Sigmoid colon (tissue), 7 donors: ENCODE results near the gene STX18. TPM values are rescaled to one million over a fixed set of nuclear protein-coding genes. Genes with fewer than 3 reads are reported as not detected.

ENCODE experiments used
- DNase-seq: peaks from one replicate; pipeline ENCODE4 v3.0.0-alpha.2; 2019
- H3K27ac ChIP-seq, 4 donors: fragments of 200-600 bp; sonication (generic); one replicate each; pipeline ENCODE4 v1.5.1; 2016 to 2019; ENCODE audit warnings: mild to moderate bottlenecking in 1 of 4
- H3K27me3 ChIP-seq, 3 donors: fragments of 200-600 bp; sonication (generic); one replicate each; pipeline ENCODE4 v1.5.1; 2019; ENCODE audit warnings: mild to moderate bottlenecking in 1 of 3
- H3K36me3 ChIP-seq, 4 donors: fragments of 200-600 bp; sonication (generic); one replicate each; pipeline ENCODE4 v1.5.1; 2016 to 2019
- H3K4me1 ChIP-seq, 4 donors: fragments of 200-600 bp; sonication (generic); one replicate each; pipeline ENCODE4 v1.5.1; 2017 to 2019
- H3K4me3 ChIP-seq, 4 donors: fragments of 200-600 bp; sonication (generic); one replicate each; pipeline ENCODE4 v1.5.1; 2017 to 2019; ENCODE audit warnings: mild to moderate bottlenecking in 2 of 4, moderate library complexity in 1 of 4
- H3K9me3 ChIP-seq, 4 donors: fragments of 200-600 bp in 3 of 4; sonication (generic) in 3 of 4; one replicate each; pipeline versions ENCODE4 v1.5.1 to v1.6.1; 2013 to 2019
- EP300 ChIP-seq, 4 donors: sonication (generic); formaldehyde crosslinking; IDR thresholded peaks; one replicate each; pipeline ENCODE4 v1.6.1; 2017; ENCODE audit warnings: antibody characterized with exemption in 4 of 4
- POLR2A ChIP-seq, 2 donors: fragments of 450-650 bp; IDR thresholded peaks; one replicate each; pipeline ENCODE4 v1.6.1; 2016; ENCODE audit warnings: antibody characterized with exemption in 2 of 2, mild to moderate bottlenecking in 2 of 2, moderate library complexity in 2 of 2
- POLR2AphosphoS5 ChIP-seq, 4 donors: sonication (generic); formaldehyde crosslinking; IDR thresholded peaks; one replicate each; pipeline ENCODE4 v1.6.1; 2017; ENCODE audit warnings: antibody characterized with exemption in 4 of 4
- WGBS, 2 donors: extraction: QIAGEN DNeasy Blood & Tissue Kit; methylation state at CpG; one replicate each; pipeline ENCODE4 v1.1.7; 2013; 5-methylcytosine and 5-hydroxymethylcytosine counted together
- intact Hi-C: fragments of 100-400 bp; cut with DNase I; formaldehyde crosslinking; loops from one replicate; pipeline ENCODE4 v1.15.1; 2023
- polyA plus RNA-seq, 3 donors: library from polyadenylated mRNA; stranded (reverse); fragments of 200-250 nt; gene quantifications; one replicate each; pipeline ENCODE4 v1.2.3, GENCODE V29; 2013
- total RNA-seq, 4 donors: library from RNA; depleted of rRNA; stranded (reverse); fragments of >200 nt; gene quantifications; one replicate each; pipeline ENCODE4 v1.1.0, GENCODE V29; 2016
- TF ChIP-seq, protein P1 (sequence below), 4 experiments: fragments of 450-650 bp in 3 of 4; fragments of 200-600 bp in 1 of 4; IDR thresholded peaks; one replicate each; pipeline ENCODE4 v1.5.1; 2016 to 2019; ENCODE audit warnings: antibody characterized with exemption in 4 of 4, mild to moderate bottlenecking in 3 of 4, moderate library complexity in 2 of 4
- donor health status: healthy with polysubstance abuse.
- donor health status: Bipolar disorder and iron deficiency.
- donor health status: healthy.

STX18 gene
- total and polyA plus RNA-seq, 7 donors, result 23.5 to 45.1 (median 26.3) TPM

DNA sequence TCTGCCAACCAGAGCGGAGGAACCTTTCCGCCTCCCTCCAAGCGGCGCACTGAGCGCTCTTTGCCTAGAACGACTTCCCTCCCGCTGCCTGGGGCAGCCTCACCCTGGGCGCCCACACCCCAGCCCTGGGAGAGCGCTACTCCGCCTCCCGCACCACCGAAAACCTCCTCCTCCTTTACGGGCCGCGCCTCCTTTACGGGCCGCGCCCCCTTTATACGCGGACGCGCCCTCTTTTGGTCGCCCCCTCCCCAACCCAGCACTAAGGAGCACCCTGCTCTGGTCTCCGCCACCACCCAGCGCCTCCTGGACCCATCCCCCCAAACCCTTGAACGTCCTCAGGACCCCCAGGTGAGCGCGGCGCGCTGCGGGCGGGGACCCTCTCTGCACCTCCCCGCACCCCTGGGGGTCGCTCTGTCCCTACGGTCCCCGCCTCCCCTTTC is 155.5 kb downstream of the STX18 start:
- TF ChIP-seq POLR2AphosphoS5 (IDR thresholded peaks at IDR 0.05) (no peak), EP300 (IDR thresholded peaks at IDR 0.05) (no peak), POLR2A (IDR thresholded peaks at IDR 0.05) (no peak)
- TF ChIP-seq, protein P1, sequence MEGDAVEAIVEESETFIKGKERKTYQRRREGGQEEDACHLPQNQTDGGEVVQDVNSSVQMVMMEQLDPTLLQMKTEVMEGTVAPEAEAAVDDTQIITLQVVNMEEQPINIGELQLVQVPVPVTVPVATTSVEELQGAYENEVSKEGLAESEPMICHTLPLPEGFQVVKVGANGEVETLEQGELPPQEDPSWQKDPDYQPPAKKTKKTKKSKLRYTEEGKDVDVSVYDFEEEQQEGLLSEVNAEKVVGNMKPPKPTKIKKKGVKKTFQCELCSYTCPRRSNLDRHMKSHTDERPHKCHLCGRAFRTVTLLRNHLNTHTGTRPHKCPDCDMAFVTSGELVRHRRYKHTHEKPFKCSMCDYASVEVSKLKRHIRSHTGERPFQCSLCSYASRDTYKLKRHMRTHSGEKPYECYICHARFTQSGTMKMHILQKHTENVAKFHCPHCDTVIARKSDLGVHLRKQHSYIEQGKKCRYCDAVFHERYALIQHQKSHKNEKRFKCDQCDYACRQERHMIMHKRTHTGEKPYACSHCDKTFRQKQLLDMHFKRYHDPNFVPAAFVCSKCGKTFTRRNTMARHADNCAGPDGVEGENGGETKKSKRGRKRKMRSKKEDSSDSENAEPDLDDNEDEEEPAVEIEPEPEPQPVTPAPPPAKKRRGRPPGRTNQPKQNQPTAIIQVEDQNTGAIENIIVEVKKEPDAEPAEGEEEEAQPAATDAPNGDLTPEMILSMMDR (IDR thresholded peaks at IDR 0.05), result no peak
- H3K4me3 ChIP-seq, result peak overlapping the region in 3 of 4 donors; percentile 31 to 50 (median 43)
- no peak overlapping the region for H3K27ac ChIP-seq
- peaks cover 26 to 77% (median 50%) of the 10 kb centered on the region in 3 donors for H3K27me3 ChIP-seq
- H3K4me1 ChIP-seq, result peaks cover 0 to 29% (median 26%) of the 10 kb centered on the region in 4 donors
- intact Hi-C loops, result no loop called here
- DNase-seq, result peak; percentile 38
- H3K9me3 ChIP-seq, result no peaks in the 10 kb centered on the region
- 1 to 2% methylated on average over 36 of the region's 36 CpGs for WGBS, 2 donors
- no peaks in the 10 kb centered on the region for H3K36me3 ChIP-seq

DNA sequence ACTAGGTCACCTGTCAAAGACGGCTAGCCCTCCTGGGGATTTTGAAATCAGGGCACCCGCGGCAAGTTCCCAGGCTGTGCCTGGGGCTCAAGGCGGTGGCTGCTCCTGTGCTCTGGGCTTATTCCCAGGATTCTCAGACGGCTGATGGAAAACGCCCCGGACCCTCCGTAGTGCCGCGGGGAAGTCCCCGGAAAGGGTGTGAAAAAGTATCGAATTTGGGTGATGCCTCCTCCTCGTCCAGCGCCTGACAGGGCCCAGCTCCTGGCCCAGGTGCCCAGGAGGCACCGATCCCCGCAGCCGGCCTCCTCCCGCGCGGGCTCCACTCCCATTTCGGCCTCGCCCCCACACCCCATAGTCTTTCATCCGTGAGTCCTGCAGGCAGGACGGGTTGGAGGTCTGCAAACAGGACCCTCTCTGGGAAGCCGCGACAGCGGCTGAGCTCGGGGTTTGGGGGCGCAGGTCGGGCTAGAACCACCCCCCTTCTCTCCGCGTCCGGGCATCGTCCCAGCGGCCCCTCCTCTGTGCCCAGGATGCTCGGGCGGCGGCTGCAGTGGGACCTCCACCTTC is 156.0 kb downstream of the STX18 start:
- WGBS, 2 donors, result 3 to 4% methylated on average over 38 of the region's 38 CpGs
- TF ChIP-seq EP300 (IDR thresholded peaks at IDR 0.05) (no peak), POLR2A (IDR thresholded peaks at IDR 0.05) (no peak), POLR2AphosphoS5 (IDR thresholded peaks at IDR 0.05) (no peak)
- TF ChIP-seq, protein P1 (IDR thresholded peaks at IDR 0.05), result no peak
- peak overlapping the region in 2 of 4 donors; percentile 43 to 50 for H3K4me3 ChIP-seq
- peak; percentile 48 for DNase-seq
- peaks cover 26 to 73% (median 50%) of the 10 kb centered on the region in 3 donors for H3K27me3 ChIP-seq
- no peak overlapping the region for H3K27ac ChIP-seq
- H3K36me3 ChIP-seq, result no peaks in the 10 kb centered on the region
- no peaks in the 10 kb centered on the region for H3K9me3 ChIP-seq
- H3K4me1 ChIP-seq, result peaks cover 0 to 29% (median 26%) of the 10 kb centered on the region in 4 donors
- intact Hi-C loops, result no loop called here

DNA sequence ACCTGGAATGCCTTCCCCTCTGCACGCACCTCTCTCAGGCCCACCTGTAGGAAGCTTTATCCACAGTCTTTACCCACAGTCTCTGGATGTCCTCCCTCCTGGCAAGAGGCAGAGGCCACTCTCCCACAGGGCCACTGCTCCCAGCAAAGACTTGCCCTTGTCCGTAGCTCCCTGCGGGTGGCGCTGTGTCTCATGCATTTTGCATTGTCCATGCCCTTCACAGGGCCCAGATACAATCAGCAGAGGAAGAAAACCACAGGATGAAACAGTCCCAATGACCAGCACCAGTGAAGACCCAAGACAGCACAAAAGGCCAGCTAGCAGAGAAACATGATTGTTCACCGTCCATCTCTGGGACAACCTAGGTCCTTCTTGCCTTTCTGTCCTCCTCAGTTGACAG is 157.0 kb downstream of the STX18 start:
- TF ChIP-seq, protein P1 (IDR thresholded peaks at IDR 0.05), result no peak
- TF ChIP-seq EP300 (IDR thresholded peaks at IDR 0.05), result no peak
- TF ChIP-seq POLR2AphosphoS5 (IDR thresholded peaks at IDR 0.05), result no peak
- Histone ChIP-seq H3K27ac (no peak overlapping the region), H3K4me1 (peaks cover 0 to 29% (median 26%) of the 10 kb centered on the region in 4 donors), H3K4me3 (no peak overlapping the region), H3K27me3 (peaks cover 26 to 68% (median 50%) of the 10 kb centered on the region in 3 donors), H3K9me3 (no peaks in the 10 kb centered on the region), H3K36me3 (no peaks in the 10 kb centered on the region)
- intact Hi-C loops, result no loop called here
- no peak for DNase-seq
- WGBS, 2 donors, result 40 to 41% methylated on average over 5 of the region's 5 CpGs

DNA sequence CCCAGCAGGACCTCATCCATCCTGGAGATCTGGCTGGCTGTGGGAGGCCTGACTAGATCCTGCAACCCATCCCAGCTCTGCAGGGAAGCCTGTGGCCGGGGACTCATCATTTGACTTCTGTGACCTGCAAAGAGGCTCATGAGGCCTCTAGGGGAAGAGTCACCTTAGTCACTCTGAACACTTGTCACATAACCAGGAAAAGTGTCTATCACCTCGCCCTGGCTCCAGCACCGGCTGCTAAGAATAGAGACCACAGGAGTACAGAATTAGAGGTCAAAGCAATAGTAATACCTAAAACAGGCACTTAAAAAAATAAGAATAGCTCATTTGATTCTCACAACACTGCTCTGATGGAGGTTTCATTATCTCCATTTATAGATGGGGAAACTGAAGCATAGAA is 158.8 kb downstream of the STX18 start:
- peaks cover 26 to 58% (median 35%) of the 10 kb centered on the region in 3 donors for H3K27me3 ChIP-seq
- DNase-seq, result peak; percentile 38
- intact Hi-C loops, result no loop called here
- peaks cover 0 to 27% (median 23%) of the 10 kb centered on the region in 4 donors for H3K4me1 ChIP-seq
- H3K27ac ChIP-seq, result no peak overlapping the region
- TF ChIP-seq EP300 (IDR thresholded peaks at IDR 0.05) (no peak), POLR2A (IDR thresholded peaks at IDR 0.05) (no peak), POLR2AphosphoS5 (IDR thresholded peaks at IDR 0.05) (no peak)
- TF ChIP-seq, protein P1 (IDR thresholded peaks at IDR 0.05), result no peak
- no peaks in the 10 kb centered on the region for H3K36me3 ChIP-seq
- H3K9me3 ChIP-seq, result no peaks in the 10 kb centered on the region
- WGBS, 2 donors, result 66 to 79% methylated on average over 3 of the region's 3 CpGs
- no peak overlapping the region for H3K4me3 ChIP-seq
